ENCODE data around the gene NEUROG1.

DNA sequence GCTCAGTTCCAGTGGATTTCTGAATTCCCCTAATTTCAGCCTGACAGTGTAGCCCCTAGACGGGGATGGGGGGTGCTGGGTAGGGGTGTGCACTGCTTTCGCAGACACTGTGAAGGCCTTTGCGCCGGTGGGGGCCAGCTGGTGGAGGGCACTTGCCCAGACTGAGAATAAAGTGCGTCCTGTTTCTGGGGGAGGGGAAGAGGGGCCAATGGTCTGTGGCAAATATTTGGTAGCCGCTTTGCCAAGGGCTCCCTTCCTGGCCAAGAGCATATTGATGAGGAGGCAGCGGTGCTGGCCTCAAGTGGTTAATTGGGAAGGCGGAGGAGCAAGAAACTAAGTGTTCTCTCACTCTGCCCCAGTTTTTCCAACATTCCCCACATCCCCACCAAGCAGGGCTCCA, 41.7 kb upstream of the NEUROG1 start:
- TF ChIP-seq, protein P1, sequence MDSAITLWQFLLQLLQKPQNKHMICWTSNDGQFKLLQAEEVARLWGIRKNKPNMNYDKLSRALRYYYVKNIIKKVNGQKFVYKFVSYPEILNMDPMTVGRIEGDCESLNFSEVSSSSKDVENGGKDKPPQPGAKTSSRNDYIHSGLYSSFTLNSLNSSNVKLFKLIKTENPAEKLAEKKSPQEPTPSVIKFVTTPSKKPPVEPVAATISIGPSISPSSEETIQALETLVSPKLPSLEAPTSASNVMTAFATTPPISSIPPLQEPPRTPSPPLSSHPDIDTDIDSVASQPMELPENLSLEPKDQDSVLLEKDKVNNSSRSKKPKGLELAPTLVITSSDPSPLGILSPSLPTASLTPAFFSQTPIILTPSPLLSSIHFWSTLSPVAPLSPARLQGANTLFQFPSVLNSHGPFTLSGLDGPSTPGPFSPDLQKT (CRISPR knock-in tag; IDR thresholded peaks at IDR 0.05; ENCODE audit: borderline replicate concordance) = no peak
- TF ChIP-seq CEBPG (CRISPR knock-in tag; IDR thresholded peaks at IDR 0.05) (no peak), HNF4A (CRISPR knock-in tag; IDR thresholded peaks at IDR 0.05) (no peak), RFX5 (IDR thresholded peaks at IDR 0.05; ENCODE audit: low read depth, low read length) (no peak), MEF2D (CRISPR knock-in tag; IDR thresholded peaks at IDR 0.05) (no peak), ZNF260 (CRISPR knock-in tag; IDR thresholded peaks at IDR 0.05; ENCODE audit: borderline replicate concordance, low read depth) (no peak), SMC3 (IDR thresholded peaks at IDR 0.05; ENCODE audit: low read length) (no peak), ZBTB20 (CRISPR knock-in tag; IDR thresholded peaks at IDR 0.05; ENCODE audit: borderline replicate concordance, low read depth) (no peak), EZH2 (conservative IDR thresholded peaks at IDR 0.05; ENCODE audit: low read depth, low read length) (no peak), RAD21 (CRISPR knock-in tag; IDR thresholded peaks at IDR 0.05) (no peak)
